T-cell (primary cell): ENCODE measurements around the gene FYB1. TPM values are rescaled to one million over a fixed set of nuclear protein-coding genes. Genes with fewer than 3 reads are reported as not detected.

Source experiments
- ATAC-seq, 4 experiments: fragments of 200-7000 bp in 3 of 4; fragments of 150-1000 bp in 1 of 4; cut with Tn5 transposase; replicated peaks in 1 of 4; 1 replicate in 3 of 4; 2 replicates in 1 of 4; pipeline ENCODE4 v1.10.0; 2021; ENCODE audit warnings: moderate library complexity in 3 of 4, mild to moderate bottlenecking in 2 of 4, moderate number of reproducible peaks in 1 of 4
- CTCF ChIA-PET, 2 donors: fragments of 300-600 bp; sonication (Branson Sonifier 250); formaldehyde crosslinking; loops; one replicate each; lab custom pipeline; 2022; ENCODE audit warnings: antibody characterized with exemption in 2 of 2; lab: Charles Lee
- POLR2A ChIA-PET, 2 donors: fragments of 300-600 bp; sonication (Branson Sonifier 250); formaldehyde crosslinking; loops; one replicate each; lab custom pipeline; 2022; ENCODE audit warnings: antibody characterized with exemption in 2 of 2; lab: Charles Lee
- DNase-seq, 35 experiments: peaks; one replicate each; pipeline versions ENCODE4 v3.0.0 to v3.0.0-alpha.2; 2013 to 2023
- H3K27ac ChIP-seq: one replicate; pipeline ENCODE4 v1.5.1; 2013; ENCODE audit warnings: low read length
- H3K27me3 ChIP-seq, 2 experiments: replicated peaks in 1 of 2; 1 replicate in 1 of 2; 2 replicates in 1 of 2; pipeline versions ENCODE4 v1.6.1 to v1.7.0; 2013; ENCODE audit warnings: low read length in 1 of 2, mixed read lengths in 1 of 2; ENCODE audit not compliant: control insufficient read depth in 2 of 2, insufficient read depth in 2 of 2; ENCODE audit errors: extremely low read depth in 1 of 2
- H3K36me3 ChIP-seq, 2 donors: 1 replicate in 1 of 2; 2 replicates in 1 of 2; pipeline versions ENCODE4 v1.6.1 to v1.7.0; 2013; ENCODE audit warnings: low read length in 1 of 2; ENCODE audit not compliant: control insufficient read depth in 2 of 2, insufficient read depth in 1 of 2; ENCODE audit errors: extremely low read depth in 1 of 2
- H3K4me1 ChIP-seq, 2 experiments: 1 replicate in 1 of 2; 2 replicates in 1 of 2; pipeline versions ENCODE4 v1.6.1 to v1.7.0; 2013; ENCODE audit warnings: low read length in 2 of 2, mixed read lengths in 1 of 2; ENCODE audit not compliant: insufficient read depth in 2 of 2, control insufficient read depth in 1 of 2; ENCODE audit errors: extremely low read depth in 1 of 2
- H3K4me3 ChIP-seq, 2 donors: 1 replicate in 1 of 2; 2 replicates in 1 of 2; pipeline versions ENCODE4 v1.5.1 to v1.7.0; 2013; ENCODE audit warnings: mild to moderate bottlenecking in 2 of 2, low read length in 1 of 2, moderate library complexity in 1 of 2; ENCODE audit not compliant: control insufficient read depth in 1 of 2; ENCODE audit errors: extremely low read depth in 1 of 2
- H3K9me3 ChIP-seq: 2 replicates; pipeline ENCODE4 v1.7.0; 2013
- H3K27ac Mint-ChIP-seq, 2 donors: one replicate each; pipeline ENCODE4 v1.8.0; 2020 to 2021; ENCODE audit warnings: mild to moderate bottlenecking in 2 of 2, mixed read lengths in 2 of 2
- H3K27me3 Mint-ChIP-seq, 2 donors: one replicate each; pipeline ENCODE4 v1.8.0; 2021 to 2022; ENCODE audit warnings: mixed read lengths in 2 of 2
- H3K36me3 Mint-ChIP-seq: one replicate; pipeline ENCODE4 v1.8.0; 2021; ENCODE audit warnings: mixed read lengths
- H3K4me1 Mint-ChIP-seq, 3 donors: one replicate each; pipeline ENCODE4 v1.8.0; 2020 to 2022; ENCODE audit warnings: mixed read lengths in 3 of 3, mild to moderate bottlenecking in 1 of 3
- H3K4me3 Mint-ChIP-seq, 3 donors: one replicate each; pipeline ENCODE4 v1.8.0; 2020 to 2022; ENCODE audit warnings: mild to moderate bottlenecking in 3 of 3, mixed read lengths in 3 of 3, moderate library complexity in 3 of 3
- H3K9me3 Mint-ChIP-seq, 3 donors: one replicate each; pipeline ENCODE4 v1.8.0; 2020 to 2022; ENCODE audit warnings: mixed read lengths in 3 of 3
- WGBS: methylation state at CpG from one replicate; pipeline ENCODE4 v1.1.5; 2013; ENCODE audit warnings: missing lambda C conversion rate; ENCODE audit not compliant: insufficient coverage; 5-methylcytosine and 5-hydroxymethylcytosine counted together
- total RNA-seq, 35 experiments: library from RNA in 6 of 35; stranded (reverse) in 6 of 35; fragments of 120-200 nt in 1 of 35; gene quantifications; one replicate each; pipeline versions ENCODE4 v1.2.1 to v1.2.4 and lab custom pipeline; 2013 to 2026

FYB1 gene
- total RNA-seq, 5 donors from 2014 or later (not counting 1 experiment from before 2014, with no cell fraction given) = 372 to 769 (median 428) TPM

- ATAC-seq (no peak), DNase-seq (no peak)
- H3K36me3 ChIP-seq = no peaks in the 10 kb centered on the region
- Mint-ChIP-seq H3K9me3 (no peaks in the 10 kb centered on the region), H3K4me3 (no peak overlapping the region), H3K4me1 (peaks cover 13 to 29% (median 27%) of the 10 kb centered on the region in 3 donors), H3K36me3 (no peaks in the 10 kb centered on the region), H3K27me3 (no peaks in the 10 kb centered on the region), H3K27ac (peak overlapping the region in 1 of 2 donors; percentile 13)
- no peaks in the 10 kb centered on the region for H3K9me3 ChIP-seq
- H3K4me1 ChIP-seq = peaks cover 0 to 13% of the 10 kb centered on the region in 2 experiments
- H3K27ac ChIP-seq = no peak overlapping the region
- CTCF ChIA-PET = interaction anchor here in 1 of 2 donors (0.6 to 1.0 kb wide), 2 partner anchors 23 to 796 kb away, joined by 3 read pairs; no protein-coding TSS in a partner anchor
- no peak overlapping the region for H3K4me3 ChIP-seq
- POLR2A ChIA-PET = no interaction called here
- no peaks in the 10 kb centered on the region for H3K27me3 ChIP-seq
Observed at GRCh38 chr5:39260095-39260494, 40.7 kb upstream of the FYB1 start.

GRCh38 chr5:39257554-39257953 lies 38.2 kb upstream of the FYB1 start:
- Mint-ChIP-seq H3K4me1 (peaks cover 6 to 22% (median 19%) of the 10 kb centered on the region in 3 donors), H3K27me3 (no peaks in the 10 kb centered on the region), H3K9me3 (no peaks in the 10 kb centered on the region), H3K36me3 (no peaks in the 10 kb centered on the region), H3K4me3 (no peak overlapping the region), H3K27ac (no peak overlapping the region)
- H3K27ac ChIP-seq = no peak overlapping the region
- no peak for DNase-seq
- H3K4me3 ChIP-seq = no peak overlapping the region
- no peaks in the 10 kb centered on the region for H3K36me3 ChIP-seq
- no peak for ATAC-seq
- peaks cover 0 to 5% of the 10 kb centered on the region in 2 experiments for H3K4me1 ChIP-seq
- no peaks in the 10 kb centered on the region for H3K9me3 ChIP-seq
- ChIA-PET POLR2A (interaction anchor here in 1 of 2 donors (0.6 kb wide), 1 partner anchor 23 kb away, joined by 3 read pairs; no protein-coding TSS in a partner anchor), CTCF (interaction anchor here in 1 of 2 donors (0.8 to 1.6 kb wide), 2 partner anchors 40 to 45 kb away, joined by 3 to 4 read pairs; no protein-coding TSS in a partner anchor)
- H3K27me3 ChIP-seq = no peaks in the 10 kb centered on the region
- 100% methylated on average over 2 of the region's 3 CpGs for WGBS

- ChIA-PET POLR2A (no interaction called here), CTCF (interaction anchor here in 1 of 2 donors (0.8 to 1.1 kb wide), 2 partner anchors 39 to 44 kb away, joined by 4 read pairs; no protein-coding TSS in a partner anchor)
- no peak overlapping the region for H3K27ac Mint-ChIP-seq
- H3K9me3 Mint-ChIP-seq = no peaks in the 10 kb centered on the region
- no peak overlapping the region for H3K4me3 ChIP-seq
- ATAC-seq (peak in 2 of 4 experiments; percentile 43 to 63), DNase-seq (peak in 1 of 35 experiments; percentile 67)
- H3K27ac ChIP-seq = no peak overlapping the region
- WGBS = no CpG with 5 or more reads among the region's 4 CpGs
- no peaks in the 10 kb centered on the region for H3K9me3 ChIP-seq
- H3K27me3 ChIP-seq = no peaks in the 10 kb centered on the region
- H3K4me1 Mint-ChIP-seq = peaks cover 6 to 22% (median 18%) of the 10 kb centered on the region in 3 donors
- H3K36me3 ChIP-seq = no peaks in the 10 kb centered on the region
- no peaks in the 10 kb centered on the region for H3K27me3 Mint-ChIP-seq
- no peaks in the 10 kb centered on the region for H3K36me3 Mint-ChIP-seq
- peak overlapping the region in 1 of 3 donors; percentile 47 for H3K4me3 Mint-ChIP-seq
- H3K4me1 ChIP-seq = peaks cover 0 to 5% of the 10 kb centered on the region in 2 experiments
Observed at GRCh38 chr5:39256477-39257235, 37.3 kb upstream of the FYB1 start.

GRCh38 chr5:39255406-39255805 lies 36.0 kb upstream of the FYB1 start:
- H3K4me1 ChIP-seq = peaks cover 0 to 5% of the 10 kb centered on the region in 2 experiments
- no peaks in the 10 kb centered on the region for H3K36me3 Mint-ChIP-seq
- H3K4me3 Mint-ChIP-seq = no peak overlapping the region
- no peak overlapping the region for H3K4me3 ChIP-seq
- POLR2A ChIA-PET = no interaction called here
- H3K27me3 ChIP-seq = no peaks in the 10 kb centered on the region
- H3K4me1 Mint-ChIP-seq = peaks cover 6 to 22% (median 18%) of the 10 kb centered on the region in 3 donors
- 100% methylated on average over 2 of the region's 2 CpGs for WGBS
- H3K36me3 ChIP-seq = no peaks in the 10 kb centered on the region
- DNase-seq = no peak
- no peaks in the 10 kb centered on the region for H3K9me3 ChIP-seq
- CTCF ChIA-PET = no interaction called here
- H3K27me3 Mint-ChIP-seq = no peaks in the 10 kb centered on the region
- no peaks in the 10 kb centered on the region for H3K9me3 Mint-ChIP-seq
- no peak for ATAC-seq
- no peak overlapping the region for H3K27ac Mint-ChIP-seq
- H3K27ac ChIP-seq = no peak overlapping the region

GRCh38 chr5:39254671-39255070 lies 35.3 kb upstream of the FYB1 start:
- no peak overlapping the region for H3K4me3 ChIP-seq
- H3K36me3 Mint-ChIP-seq = peaks cover 3% of the 10 kb centered on the region
- DNase-seq (no peak), ATAC-seq (no peak)
- no peaks in the 10 kb centered on the region for H3K27me3 ChIP-seq
- no peak overlapping the region for H3K27ac Mint-ChIP-seq
- no peak overlapping the region for H3K4me3 Mint-ChIP-seq
- no peaks in the 10 kb centered on the region for H3K9me3 ChIP-seq
- H3K36me3 ChIP-seq = peaks cover 0 to 2% of the 10 kb centered on the region in 2 donors
- H3K4me1 Mint-ChIP-seq = peaks cover 6 to 22% (median 16%) of the 10 kb centered on the region in 3 donors
- POLR2A ChIA-PET = interaction anchor here in 1 of 2 donors (0.5 kb wide), 2 partner anchors 12 to 13 kb away, joined by 4 read pairs; no protein-coding TSS in a partner anchor
- H3K27ac ChIP-seq = no peak overlapping the region
- H3K27me3 Mint-ChIP-seq = no peaks in the 10 kb centered on the region
- peaks cover 0 to 5% of the 10 kb centered on the region in 2 experiments for H3K4me1 ChIP-seq
- CTCF ChIA-PET = interaction anchor here in 1 of 2 donors (0.6 kb wide), 1 partner anchor 11 kb away, joined by 4 read pairs; no protein-coding TSS in a partner anchor
- H3K9me3 Mint-ChIP-seq = peaks cover 3 to 5% (median 4%) of the 10 kb centered on the region in 3 donors

GRCh38 chr5:39253196-39253595 lies 33.8 kb upstream of the FYB1 start:
- H3K27me3 Mint-ChIP-seq = no peaks in the 10 kb centered on the region
- peaks cover 3 to 10% (median 4%) of the 10 kb centered on the region in 3 donors for H3K9me3 Mint-ChIP-seq
- DNase-seq (no peak), ATAC-seq (no peak)
- ChIA-PET POLR2A (interaction anchor here in 1 of 2 donors (0.6 kb wide), 1 partner anchor 495 kb away, joined by 3 read pairs; no protein-coding TSS in a partner anchor), CTCF (no interaction called here)
- no peak overlapping the region for H3K4me3 Mint-ChIP-seq
- H3K4me1 Mint-ChIP-seq = peaks cover 6 to 21% (median 16%) of the 10 kb centered on the region in 3 donors
- Histone ChIP-seq H3K4me1 (peaks cover 0 to 5% of the 10 kb centered on the region in 2 experiments), H3K36me3 (peaks cover 0 to 2% of the 10 kb centered on the region in 2 donors), H3K27me3 (no peaks in the 10 kb centered on the region), H3K9me3 (no peaks in the 10 kb centered on the region), H3K27ac (no peak overlapping the region), H3K4me3 (no peak overlapping the region)
- peaks cover 3% of the 10 kb centered on the region for H3K36me3 Mint-ChIP-seq
- H3K27ac Mint-ChIP-seq = no peak overlapping the region
